SKM-1 treated with dmso at 0.1 percent for 144 hours (cell line): Measurements from ENCODE around the gene CFAP90.

Experiments used
- DNase-seq: peaks from one replicate; lab custom pipeline; 2025; ENCODE audit not compliant: unreplicated experiment; lab: John Stamatoyannopoulos, UW

Gene CFAP90

DNA sequence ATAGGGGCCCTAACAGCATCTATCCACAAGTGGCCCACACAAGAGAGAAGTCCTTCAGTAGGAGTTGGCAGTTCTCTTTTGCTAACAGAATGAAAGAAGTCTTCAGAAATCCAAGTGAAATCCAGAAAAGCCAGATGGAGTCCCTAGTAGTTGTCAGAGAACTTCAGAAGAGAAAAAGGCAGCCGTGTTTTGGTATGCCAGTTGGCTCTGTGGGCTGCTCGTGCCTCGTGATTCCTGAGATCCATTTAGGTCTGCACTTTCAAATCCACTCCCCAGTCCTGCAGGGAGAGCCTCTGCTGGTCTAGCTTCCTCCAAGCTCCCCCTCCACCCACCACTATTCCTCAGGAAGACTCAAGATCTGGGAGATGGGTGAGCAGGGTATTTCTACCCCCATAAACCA is 69.0 kb downstream of the CFAP90 start:
- no peak for DNase-seq
